Kidney (tissue), 14 donors: Measurements from ENCODE around the gene SLC6A1. TPM values are rescaled to one million over a fixed set of nuclear protein-coding genes. Genes with fewer than 3 reads are reported as not detected.

Experiments
- DNase-seq, 5 donors: peaks; one replicate each; pipeline ENCODE4 v3.0.0-alpha.2; 2013 to 2020
- FAIRE-seq: peaks from 2 replicates; lab custom pipeline; 2012; peaks lifted over from hg19 to GRCh38; lab: Jason Lieb, UNC
- H3K27ac ChIP-seq, 2 donors: one replicate each; pipeline ENCODE4 v1.7.0; 2013; ENCODE audit warnings: low read depth in 2 of 2, low read length in 2 of 2, inconsistent platforms in 1 of 2
- H3K27me3 ChIP-seq: one replicate; pipeline ENCODE4 v1.7.1; 2013; ENCODE audit warnings: low read length, inconsistent platforms; ENCODE audit not compliant: control insufficient read depth, insufficient read depth
- H3K36me3 ChIP-seq, 3 donors: one replicate each; pipeline versions ENCODE4 v1.7.0 to v1.7.1; 2013; ENCODE audit warnings: low read length in 3 of 3, control low read depth in 1 of 3, inconsistent platforms in 1 of 3; ENCODE audit not compliant: insufficient read depth in 3 of 3, control insufficient read depth in 2 of 3
- H3K4me1 ChIP-seq, 3 donors: one replicate each; pipeline versions ENCODE4 v1.7.0 to v1.7.1; 2013; ENCODE audit warnings: low read length in 3 of 3, inconsistent platforms in 1 of 3, low read depth in 1 of 3; ENCODE audit not compliant: control insufficient read depth in 2 of 3, insufficient read depth in 2 of 3
- H3K4me3 ChIP-seq, 3 donors: one replicate each; pipeline versions ENCODE4 v1.7.0 to v1.8.1; 2013; ENCODE audit warnings: low read length in 3 of 3, control low read depth in 1 of 3, inconsistent platforms in 1 of 3
- H3K9ac ChIP-seq, 3 donors: one replicate each; pipeline versions ENCODE4 v1.7.0 to v1.7.1; 2013; ENCODE audit warnings: low read length in 3 of 3, control low read depth in 1 of 3, inconsistent platforms in 1 of 3
- H3K9me3 ChIP-seq, 3 donors: one replicate each; pipeline versions ENCODE4 v1.7.0 to v1.7.1; 2013; ENCODE audit warnings: low read length in 3 of 3, control low read depth in 1 of 3, inconsistent platforms in 1 of 3; ENCODE audit not compliant: control insufficient read depth in 2 of 3, insufficient read depth in 1 of 3
- intact Hi-C: fragments of 100-400 bp; cut with DNase I; formaldehyde crosslinking; loops from one replicate; pipeline ENCODE4 v1.11.1; 2022
- polyA plus RNA-seq: library from polyadenylated mRNA; stranded (reverse); fragments of 350-450 nt; fragmentation: Illumina TruSeq; extraction: RNeasy Lipid Tissue Mini Kit (QIAGEN cat#74804); gene quantifications from one replicate; pipeline ENCODE4 v1.2.3, GENCODE V29; 2014; ENCODE audit warnings: low read depth, low replicate concordance; ENCODE audit not compliant: insufficient read depth
- total RNA-seq: library from RNA; stranded (reverse); fragmentation: NEBNext Ultra II Directional; extraction: Animal tissue kit (Norgen Biotek cat#: 25700); gene quantifications from one replicate; pipeline ENCODE4 v1.2.1, GENCODE V29; 2021
- TF ChIP-seq, protein P1 (sequence below): IDR thresholded peaks from 3 replicates; pipeline ENCODE4 v1.5.1; 2012; ENCODE audit warnings: mild to moderate bottlenecking, moderate library complexity, borderline replicate concordance; ENCODE audit not compliant: insufficient read depth; ENCODE audit errors: extremely low read depth
- donor health status: control.
- donor health status: control.
- donor health status: control.
- donor health status: control.
- donor health status: control.
- donor health status: DM: yes; HTN: yes; CAD: no.
- donor health status: Normal renal cell carcinoma (clear cell type).

The SLC6A1 gene
- total and polyA plus RNA-seq, 2 donors from 2014 or later: 2.1 TPM; not detected in 1

DNA sequence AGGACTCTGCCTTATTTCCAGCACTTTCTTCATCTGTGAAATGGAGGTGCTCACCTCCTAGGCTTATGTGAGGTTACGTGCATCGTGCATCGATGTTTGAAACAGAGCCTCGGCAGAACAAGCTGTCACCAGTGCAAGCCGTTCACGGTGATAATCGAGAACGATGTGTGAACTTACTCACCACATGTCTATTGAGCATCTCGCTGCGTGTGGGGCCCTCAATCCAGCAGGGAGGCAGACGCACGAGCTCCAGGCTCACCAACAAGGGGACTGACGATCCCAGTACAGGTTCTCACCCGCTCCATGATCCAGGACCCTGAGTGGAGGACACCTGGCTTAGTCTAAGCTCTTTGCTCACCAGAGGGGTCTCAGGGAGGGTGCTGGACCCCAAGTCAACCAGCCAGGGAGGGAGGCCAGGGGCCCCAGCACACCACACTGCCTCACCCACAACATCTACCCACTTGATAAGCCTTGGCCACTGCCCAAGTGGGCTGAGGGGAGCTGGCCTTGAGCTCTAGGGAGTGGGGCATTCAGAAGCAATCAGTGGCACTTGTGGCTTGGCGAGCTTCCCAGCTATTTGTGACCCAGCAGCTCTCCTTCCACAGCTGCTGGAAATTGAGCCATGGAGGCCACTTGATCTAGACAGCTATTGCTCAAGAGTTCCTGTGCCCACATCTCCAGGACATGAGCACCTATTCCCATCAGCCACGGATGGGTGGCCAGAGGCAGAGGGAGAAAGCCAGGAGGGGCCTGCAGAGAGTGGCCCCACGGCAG, 34.4 kb upstream of the SLC6A1 start:
- no peaks in the 10 kb centered on the region for H3K4me1 ChIP-seq
- no peak overlapping the region for H3K27ac ChIP-seq
- DNase-seq (no peak), FAIRE-seq (no peak)
- H3K9me3 ChIP-seq: no peaks in the 10 kb centered on the region
- TF ChIP-seq, protein P1, sequence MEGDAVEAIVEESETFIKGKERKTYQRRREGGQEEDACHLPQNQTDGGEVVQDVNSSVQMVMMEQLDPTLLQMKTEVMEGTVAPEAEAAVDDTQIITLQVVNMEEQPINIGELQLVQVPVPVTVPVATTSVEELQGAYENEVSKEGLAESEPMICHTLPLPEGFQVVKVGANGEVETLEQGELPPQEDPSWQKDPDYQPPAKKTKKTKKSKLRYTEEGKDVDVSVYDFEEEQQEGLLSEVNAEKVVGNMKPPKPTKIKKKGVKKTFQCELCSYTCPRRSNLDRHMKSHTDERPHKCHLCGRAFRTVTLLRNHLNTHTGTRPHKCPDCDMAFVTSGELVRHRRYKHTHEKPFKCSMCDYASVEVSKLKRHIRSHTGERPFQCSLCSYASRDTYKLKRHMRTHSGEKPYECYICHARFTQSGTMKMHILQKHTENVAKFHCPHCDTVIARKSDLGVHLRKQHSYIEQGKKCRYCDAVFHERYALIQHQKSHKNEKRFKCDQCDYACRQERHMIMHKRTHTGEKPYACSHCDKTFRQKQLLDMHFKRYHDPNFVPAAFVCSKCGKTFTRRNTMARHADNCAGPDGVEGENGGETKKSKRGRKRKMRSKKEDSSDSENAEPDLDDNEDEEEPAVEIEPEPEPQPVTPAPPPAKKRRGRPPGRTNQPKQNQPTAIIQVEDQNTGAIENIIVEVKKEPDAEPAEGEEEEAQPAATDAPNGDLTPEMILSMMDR: no peak
- no peak overlapping the region for H3K4me3 ChIP-seq
- no peaks in the 10 kb centered on the region for H3K27me3 ChIP-seq
- intact Hi-C loops: no loop called here
- H3K9ac ChIP-seq: no peak overlapping the region
- H3K36me3 ChIP-seq: no peaks in the 10 kb centered on the region

DNA sequence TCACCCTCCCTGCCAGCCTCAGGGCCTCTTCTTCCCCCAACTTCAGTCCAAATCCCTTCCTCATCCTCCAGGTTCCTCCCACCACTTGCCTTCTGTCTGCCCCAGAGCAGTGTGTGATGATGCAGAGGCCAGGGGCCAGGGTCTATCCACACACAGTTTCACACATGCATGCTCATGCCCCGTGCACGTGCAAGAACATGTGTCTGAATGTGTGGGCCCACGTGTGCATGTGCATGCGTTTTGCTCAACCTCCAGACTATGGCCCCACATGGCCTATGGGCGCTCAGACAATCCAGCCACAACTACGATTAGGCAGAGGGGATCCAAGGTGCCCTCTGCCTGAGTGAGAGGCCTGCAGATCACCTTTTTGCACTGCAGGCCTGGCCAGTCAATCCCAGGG, 32.3 kb upstream of the SLC6A1 start:
- Histone ChIP-seq H3K4me3 (no peak overlapping the region), H3K4me1 (no peaks in the 10 kb centered on the region), H3K9me3 (no peaks in the 10 kb centered on the region), H3K27ac (no peak overlapping the region), H3K27me3 (no peaks in the 10 kb centered on the region), H3K36me3 (no peaks in the 10 kb centered on the region), H3K9ac (no peak overlapping the region)
- FAIRE-seq (no peak), DNase-seq (no peak)
- TF ChIP-seq, protein P1: no peak
- intact Hi-C loops: no loop called here

DNA sequence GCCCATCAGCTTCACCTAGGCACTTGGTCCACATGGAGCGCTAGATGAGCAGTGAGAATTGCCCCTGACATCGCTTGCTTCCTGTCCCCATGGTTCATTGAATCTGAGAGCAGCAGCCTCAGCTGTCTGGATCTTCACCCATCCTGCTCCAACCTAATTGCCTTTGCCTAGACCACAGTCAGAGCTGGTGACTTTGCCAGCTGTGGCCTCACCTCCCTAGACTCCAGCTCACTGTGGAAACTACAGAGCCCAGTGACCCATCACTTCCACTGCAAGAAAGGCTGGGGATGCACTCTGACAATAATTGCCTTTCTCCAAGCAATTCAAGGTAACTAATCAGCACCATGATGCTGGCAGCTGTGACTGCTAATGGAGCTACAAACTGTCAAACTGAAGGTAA, 30.6 kb upstream of the SLC6A1 start:
- no peak overlapping the region for H3K27ac ChIP-seq
- DNase-seq: no peak
- FAIRE-seq: no peak

More for the DNA sequence above, 30.6 kb upstream of the SLC6A1 start:
- no peaks in the 10 kb centered on the region for H3K4me1 ChIP-seq
- H3K4me3 ChIP-seq: no peak overlapping the region
- intact Hi-C loops: no loop called here
- TF ChIP-seq, protein P1: no peak
- no peak overlapping the region for H3K9ac ChIP-seq
- H3K9me3 ChIP-seq: no peaks in the 10 kb centered on the region
- no peaks in the 10 kb centered on the region for H3K27me3 ChIP-seq
- H3K36me3 ChIP-seq: no peaks in the 10 kb centered on the region
